ENCODE measurements around the gene COQ9.
"Not testable (repeated sequence)": the region's sequence is repeated elsewhere in the genome, so short reads cannot be mapped to it uniquely, and the experiment has no call there.

The COQ9 gene

GRCh38 chr16:57486858-57487834, 39.9 kb downstream of the COQ9 start:
- DNase-seq, result no peak

DNA sequence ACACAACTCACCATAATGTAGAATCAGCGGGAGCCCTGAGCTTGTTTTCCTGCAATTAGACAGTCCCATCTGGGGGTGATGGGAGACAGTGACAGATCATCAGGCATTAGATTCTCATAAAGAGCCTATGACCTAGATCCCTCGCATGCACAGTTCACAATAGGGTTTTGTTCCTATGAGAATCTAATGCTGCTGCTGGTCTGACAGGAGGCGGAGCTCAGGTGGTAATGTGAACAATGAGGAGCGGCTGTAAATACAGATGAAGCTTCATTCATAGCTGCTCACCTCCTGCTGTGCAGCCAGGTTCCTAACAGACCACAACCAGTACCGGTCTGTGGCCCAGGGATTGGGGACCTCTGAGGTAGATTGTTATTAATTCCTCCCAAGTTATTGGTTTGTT, 42.0 kb downstream of the COQ9 start:
- DNase-seq, result no peak

GRCh38 chr16:57493767-57494166, 46.5 kb downstream of the COQ9 start:
- no peak for DNase-seq

DNA sequence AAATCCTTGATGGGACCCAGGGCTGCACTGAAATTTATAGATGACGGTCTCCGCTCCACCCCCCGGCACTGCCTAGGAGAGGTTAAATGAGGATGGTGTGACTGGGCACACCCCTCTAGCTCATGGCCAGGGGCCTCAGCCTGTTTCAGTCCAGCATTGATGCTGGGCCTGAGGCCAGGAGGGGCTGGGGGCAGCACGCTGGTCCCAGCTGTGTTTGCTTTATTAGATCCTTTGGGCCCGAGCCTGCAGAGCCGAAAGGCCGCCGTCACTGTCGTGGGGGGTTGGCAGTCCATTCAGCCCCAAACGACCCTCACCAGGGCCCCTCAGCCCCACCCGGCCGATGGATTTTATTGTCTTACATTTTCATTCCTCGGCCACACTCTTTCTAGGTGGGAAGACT, 49.8 kb downstream of the COQ9 start:
- no peak for DNase-seq

DNA sequence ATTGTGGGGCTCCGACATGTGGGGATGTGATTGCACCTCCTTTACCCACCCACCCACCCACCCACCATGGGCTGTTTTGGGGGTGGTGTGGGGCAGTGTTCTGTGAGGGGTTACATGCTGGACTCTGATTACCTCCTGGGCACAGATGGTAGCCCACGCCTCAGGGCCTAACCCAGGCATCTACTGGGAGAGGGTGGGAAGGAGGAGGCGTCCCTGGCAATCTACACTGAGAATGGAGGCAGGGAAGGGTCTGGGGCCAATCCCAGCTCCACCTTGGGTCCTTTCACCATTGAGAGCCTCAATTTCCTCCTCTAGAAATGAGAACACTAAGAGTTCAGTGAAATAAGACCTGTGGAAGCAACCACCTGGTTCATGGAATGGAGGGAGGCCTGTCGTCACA, 50.8 kb downstream of the COQ9 start:
- no peak for DNase-seq

DNA sequence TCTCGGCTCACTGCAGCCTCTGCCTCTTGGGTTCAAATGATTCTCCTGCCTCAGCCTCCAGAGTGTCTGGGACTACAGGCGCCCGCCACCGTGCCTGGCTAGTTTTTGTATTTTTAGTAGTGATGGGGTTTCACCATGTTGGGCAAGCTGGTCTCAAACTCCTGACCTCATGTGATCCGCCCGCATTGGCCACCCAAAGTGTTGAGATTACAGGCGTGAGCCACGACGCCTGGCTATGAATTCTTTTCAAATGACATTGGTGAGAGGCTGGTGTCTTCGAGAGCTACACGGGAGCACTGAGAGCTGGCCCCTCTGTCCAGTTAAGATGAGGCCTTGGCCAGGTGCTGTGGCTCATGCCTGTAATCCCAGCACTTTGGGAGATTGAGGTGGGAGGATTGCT, 52.7 kb downstream of the COQ9 start:
- DNase-seq, result not testable (repeated sequence)

- no peak for DNase-seq
These were observed 53.4 kb downstream of the COQ9 start for GRCh38 chr16:57500578-57501111.

DNA sequence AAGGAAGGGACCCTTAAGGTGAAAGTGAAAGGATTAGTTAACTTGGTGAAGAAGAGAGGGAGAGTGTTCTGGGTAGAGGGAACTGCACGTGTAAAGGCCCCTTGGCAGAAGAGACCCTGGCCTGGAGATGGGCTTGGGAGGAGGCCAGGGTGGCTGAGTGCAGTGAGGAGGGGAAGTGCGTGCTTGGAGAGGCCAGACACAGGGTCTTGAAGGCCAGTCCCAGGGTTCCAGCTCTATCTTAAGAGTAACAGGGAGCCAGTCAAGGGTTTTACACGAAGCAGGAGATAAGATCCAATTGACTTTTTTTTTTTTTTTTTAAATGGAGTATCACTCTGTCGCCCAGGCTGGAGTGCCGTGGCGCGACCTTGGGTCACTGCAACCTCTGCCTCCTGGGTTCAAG, 54.2 kb downstream of the COQ9 start:
- no peak for DNase-seq

- DNase-seq, result peak; percentile 40
These were observed 54.9 kb downstream of the COQ9 start for GRCh38 chr16:57502048-57502775.

DNA sequence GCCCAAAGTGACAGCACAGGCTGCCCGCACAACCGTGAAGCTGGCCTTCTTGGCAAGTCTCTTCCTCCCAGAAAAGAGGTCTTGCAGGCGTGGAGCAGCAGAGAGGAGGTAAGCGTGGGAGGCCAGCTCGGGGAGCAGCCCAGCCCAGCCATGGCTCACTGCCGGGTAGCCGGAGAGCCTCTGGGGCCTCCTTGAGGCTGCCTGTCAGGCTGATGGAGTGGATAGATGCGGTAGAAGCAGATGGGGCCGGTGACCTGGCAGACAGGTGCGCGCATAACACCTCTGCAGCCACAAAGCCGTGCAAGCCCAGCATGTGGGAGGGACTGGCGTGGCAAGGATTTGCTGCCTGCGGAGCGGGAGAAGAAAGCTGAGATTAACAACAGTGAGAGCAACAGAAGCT, 56.1 kb downstream of the COQ9 start:
- peak; percentile 84 for DNase-seq

- DNase-seq, result no peak
These were observed 56.7 kb downstream of the COQ9 start for GRCh38 chr16:57504001-57504400.

DNA sequence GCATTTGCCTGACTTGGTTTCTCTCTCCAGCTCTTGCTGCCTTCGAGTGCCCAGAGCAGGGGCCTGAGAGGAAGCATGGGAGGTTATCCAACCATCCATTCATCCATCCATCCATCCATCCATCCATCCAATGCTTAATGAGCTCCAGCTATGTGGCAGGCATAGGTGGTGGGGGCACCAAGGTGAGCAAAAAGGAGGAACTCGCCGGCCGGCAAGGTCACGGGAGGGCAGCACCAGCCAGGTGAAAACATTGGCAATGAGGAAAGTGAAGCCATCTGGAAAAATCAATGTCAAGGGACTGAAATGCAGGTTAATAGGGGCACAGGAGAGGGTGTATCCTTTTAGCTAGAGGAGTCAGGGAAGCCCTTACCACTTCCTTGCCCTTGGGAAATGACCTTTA, 57.2 kb downstream of the COQ9 start:
- no peak for DNase-seq

GRCh38 chr16:57505169-57505568, 57.9 kb downstream of the COQ9 start:
- no peak for DNase-seq

DNA sequence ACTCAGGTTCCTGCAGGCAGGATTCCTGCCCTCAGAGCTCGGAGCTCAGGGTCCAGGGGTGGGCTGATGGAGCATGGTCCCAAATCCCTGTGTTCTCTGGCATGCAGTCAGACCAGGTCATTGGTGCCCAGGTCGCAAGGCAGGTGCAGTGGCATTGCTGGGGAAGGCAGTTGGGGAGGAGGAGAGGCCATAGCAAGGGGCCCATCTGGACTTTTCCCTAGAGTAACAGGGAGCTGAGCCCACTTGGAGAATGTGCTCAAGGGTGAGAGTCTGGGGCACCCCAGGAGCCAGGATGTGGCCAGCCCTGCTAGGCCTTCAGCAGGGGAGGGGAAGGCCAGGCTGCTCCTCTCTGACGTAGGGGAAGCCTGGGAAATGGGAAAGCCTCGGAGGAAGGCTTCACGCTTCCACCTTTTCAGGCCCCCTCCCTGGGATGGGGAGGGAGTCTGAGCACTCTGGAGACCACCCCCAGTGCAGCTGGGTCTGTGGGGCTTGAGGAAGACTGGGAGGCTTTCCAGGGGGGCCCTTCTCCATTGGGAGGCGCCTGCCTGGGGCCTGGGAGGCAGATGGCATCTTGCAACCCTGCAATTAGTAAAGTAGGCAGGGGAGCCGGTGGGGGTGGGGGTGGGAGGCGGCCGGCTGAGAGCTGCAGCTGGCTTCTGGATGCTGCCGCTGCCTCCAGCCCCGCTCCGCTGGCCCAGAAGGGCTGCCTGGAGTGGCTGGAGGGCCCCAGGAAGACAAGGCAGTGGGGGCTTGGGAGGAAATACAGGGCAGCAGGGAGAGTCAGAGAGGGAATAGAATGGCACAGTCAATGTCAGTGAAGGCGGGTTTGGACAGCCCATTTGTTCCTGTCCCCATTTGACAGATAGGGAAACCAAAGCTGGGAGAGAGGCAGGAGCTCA, 60.1 kb downstream of the COQ9 start:
- peak; percentile 26 for DNase-seq

- DNase-seq, result no peak
These were observed 60.8 kb downstream of the COQ9 start for GRCh38 chr16:57508035-57508425.

DNA sequence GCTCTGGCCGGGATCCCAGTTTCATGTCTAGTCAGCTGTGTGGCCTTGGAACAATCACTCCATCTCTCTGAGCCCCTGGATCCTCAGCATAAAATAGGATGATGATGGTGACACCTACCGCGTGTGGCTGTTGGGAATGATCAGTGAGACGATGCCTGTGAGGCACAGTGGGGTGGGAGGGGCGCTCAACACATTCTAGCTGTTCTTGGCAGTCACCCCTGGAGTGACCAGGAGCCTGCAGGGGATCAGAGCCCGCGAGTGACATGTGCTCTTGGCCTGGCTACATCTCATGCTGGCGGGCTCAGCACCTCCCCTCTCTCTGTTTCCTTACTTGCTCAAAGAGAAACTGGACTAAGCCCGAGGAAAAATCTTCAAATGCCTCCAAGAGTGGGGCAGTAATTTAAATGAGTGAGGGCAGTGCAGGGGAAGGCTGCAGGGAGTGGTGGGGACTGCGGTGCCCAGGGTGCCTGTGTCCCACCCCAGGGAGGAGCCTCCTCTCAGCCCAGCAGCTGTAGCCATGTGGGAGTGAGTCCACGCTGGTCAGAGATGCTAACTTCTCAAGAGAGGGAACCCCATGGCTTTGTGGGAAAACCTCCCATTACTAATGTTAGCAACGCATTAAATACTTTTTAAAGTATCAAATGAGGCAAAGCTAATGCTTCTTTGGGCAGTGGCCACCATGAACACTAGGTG, 62.1 kb downstream of the COQ9 start:
- no peak for DNase-seq

GRCh38 chr16:57510016-57510871, 63.0 kb downstream of the COQ9 start:
- DNase-seq, result no peak
